NCI-H1092 (cell line): ENCODE measurements around the gene PARVA.
"Not testable (repeated sequence)": the region's sequence is repeated elsewhere in the genome, so short reads cannot be mapped to it uniquely, and the experiment has no call there.

Experiments
- DNase-seq: peaks from one replicate; lab custom pipeline; 2025; lab: John Stamatoyannopoulos, UW

PARVA gene

GRCh38 chr11:12503886-12504285, 126.5 kb downstream of the PARVA start:
- no peak for DNase-seq

GRCh38 chr11:12505183-12505582, 127.8 kb downstream of the PARVA start:
- no peak for DNase-seq

- no peak for DNase-seq
Observed at GRCh38 chr11:12506404-12506921, 129.1 kb downstream of the PARVA start.

- no peak for DNase-seq
Observed at GRCh38 chr11:12507391-12507790, 130.0 kb downstream of the PARVA start.

- no peak for DNase-seq
Observed at GRCh38 chr11:12508151-12508751, 130.9 kb downstream of the PARVA start.

- DNase-seq: no peak
Observed at GRCh38 chr11:12509371-12509770, 132.0 kb downstream of the PARVA start.

GRCh38 chr11:12512132-12512531, 134.8 kb downstream of the PARVA start:
- no peak for DNase-seq

- DNase-seq: no peak
Observed at GRCh38 chr11:12512826-12513395, 135.5 kb downstream of the PARVA start.

- DNase-seq: no peak
Observed at GRCh38 chr11:12516387-12517105, 139.2 kb downstream of the PARVA start.

- DNase-seq: no peak
Observed at GRCh38 chr11:12517306-12517705, 139.9 kb downstream of the PARVA start.

GRCh38 chr11:12517741-12518140, 140.4 kb downstream of the PARVA start:
- DNase-seq: no peak

- no peak for DNase-seq
Observed at GRCh38 chr11:12518606-12519385, 141.4 kb downstream of the PARVA start.

- DNase-seq: no peak
Observed at GRCh38 chr11:12520054-12520453, 142.7 kb downstream of the PARVA start.

- DNase-seq: not testable (repeated sequence)
Observed at GRCh38 chr11:12520576-12520975, 143.2 kb downstream of the PARVA start.

GRCh38 chr11:12523180-12523924, 146.0 kb downstream of the PARVA start:
- DNase-seq: no peak

- no peak for DNase-seq
Observed at GRCh38 chr11:12524865-12525264, 147.5 kb downstream of the PARVA start.

- DNase-seq: no peak
Observed at GRCh38 chr11:12525466-12526055, 148.2 kb downstream of the PARVA start.

- DNase-seq: no peak
Observed at GRCh38 chr11:12526789-12527188, 149.4 kb downstream of the PARVA start.

- DNase-seq: no peak
Observed at GRCh38 chr11:12528487-12528886, 151.1 kb downstream of the PARVA start.

GRCh38 chr11:12529041-12529440, 151.7 kb downstream of the PARVA start:
- DNase-seq: no peak

- DNase-seq: no peak
Observed at GRCh38 chr11:12529793-12530192, 152.4 kb downstream of the PARVA start.
